ENCODE data around the gene PABPN1L.

DNA sequence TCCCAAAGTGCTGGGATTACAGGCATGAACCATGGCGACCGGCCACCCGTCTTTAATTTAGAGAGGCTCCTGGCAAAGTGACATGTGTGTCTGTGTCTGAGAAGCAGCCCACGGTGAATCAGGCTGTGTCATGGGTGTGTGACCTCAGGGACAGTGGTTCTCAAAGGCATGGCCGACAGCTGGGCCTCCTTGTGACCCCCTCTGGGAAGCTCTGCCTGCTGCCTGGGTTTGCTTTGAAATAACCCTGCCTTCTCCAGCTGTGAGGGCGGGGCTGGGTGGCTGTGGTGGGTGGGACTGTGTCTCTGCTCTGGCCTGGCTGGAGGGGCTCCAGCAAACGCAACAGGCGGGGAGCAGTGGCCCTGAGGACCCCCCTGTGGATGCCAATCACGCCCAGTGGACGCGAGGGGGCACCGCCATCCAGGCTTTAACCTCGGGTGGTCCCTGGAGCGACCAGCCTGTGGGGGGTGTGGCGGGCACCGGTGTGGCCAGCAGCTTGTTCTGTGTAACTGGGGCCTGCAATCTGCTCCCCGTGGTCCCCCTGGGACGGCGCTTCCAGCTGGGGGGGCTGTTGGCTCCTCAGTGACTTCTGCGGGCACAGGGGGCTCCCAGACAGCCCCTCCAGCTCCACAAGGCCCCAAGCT lies 46.0 kb downstream of the PABPN1L start:
- TF ChIP-seq ZFX (CRISPR knock-in tag; IDR thresholded peaks at IDR 0.05; ENCODE audit: low read depth) (no peak), ZNF446 (CRISPR knock-in tag; IDR thresholded peaks at IDR 0.05) (no peak), SIN3A (IDR thresholded peaks at IDR 0.05; ENCODE audit: borderline replicate concordance, low read depth, low read length) (no peak), RBM39 (IDR thresholded peaks at IDR 0.05; ENCODE audit: low read depth, low read length, poor library complexity, severe bottlenecking) (no peak), BRCA1 (CRISPR knock-in tag; IDR thresholded peaks at IDR 0.05) (no peak), CTCF (CRISPR knock-in tag; IDR thresholded peaks at IDR 0.05) (no peak), NPAS2 (CRISPR knock-in tag; IDR thresholded peaks at IDR 0.05; ENCODE audit: borderline replicate concordance) (no peak), POLR2A (IDR thresholded peaks at IDR 0.05; ENCODE audit: insufficient read depth in 1 of 2, low read depth in 2 of 2, low read length in 2 of 2) (no peak)

Data from HepG2 (cell line).